Cardiac septum (tissue), 1 donor: ENCODE results near the gene CRHR1. TPM values are rescaled to one million over a fixed set of nuclear protein-coding genes. Genes with fewer than 3 reads are reported as not detected.
A peak's percentile ranks its signal among the peaks of the same experiment; 100 is the strongest.
"Not testable (repeated sequence)": the region's sequence is repeated elsewhere in the genome, so short reads cannot be mapped to it uniquely, and the experiment has no call there.

Experiments
- DNase-seq: peaks from one replicate; pipeline ENCODE4 v3.0.0-alpha.2; 2020; ENCODE audit warnings: low spot score
- intact Hi-C: fragments of 100-400 bp; cut with DNase I; formaldehyde crosslinking; loops from one replicate; pipeline ENCODE4 v1.14.0; 2022
- long read RNA-seq: library from polyadenylated mRNA; unstranded; transcript quantifications from one replicate; pipeline ENCODE4 v2.0.0, GENCODE V29; 2021
- total RNA-seq: library from RNA; stranded (reverse); fragmentation: NEBNext Ultra II Directional; extraction: Animal tissue kit (Norgen Biotek cat#: 25700); gene quantifications from one replicate; pipeline ENCODE4 v1.2.1, GENCODE V29; 2021
- donor health status: DM: no; HTN: no; CAD: no.

The CRHR1 gene
- total RNA-seq, result not detected
- long read RNA-seq, result 0 reads

DNA sequence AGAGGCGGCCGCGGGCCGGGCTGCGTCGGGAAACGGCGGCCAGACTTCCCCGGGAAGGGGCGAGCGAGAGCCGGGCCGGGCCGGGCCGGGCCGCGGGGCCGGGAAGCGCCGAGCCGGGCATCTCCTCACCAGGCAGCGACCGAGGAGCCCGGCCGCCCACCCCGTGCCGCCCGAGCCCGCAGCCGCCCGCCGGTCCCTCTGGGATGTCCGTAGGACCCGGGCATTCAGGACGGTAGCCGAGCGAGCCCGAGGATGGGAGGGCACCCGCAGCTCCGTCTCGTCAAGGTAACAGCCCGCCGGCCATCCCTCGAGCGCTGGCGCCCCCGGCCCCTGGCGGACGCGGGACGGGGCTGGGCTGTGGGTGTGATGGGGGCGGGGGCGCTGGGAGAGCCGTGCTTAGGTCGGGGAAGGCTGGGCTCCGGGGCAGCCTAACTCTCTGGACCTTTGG is at the start of gene CRHR1:
CRHR1 (plus strand) TSS at position 28 of the 448 bp plus-strand sequence; CDS start at position 253, 225 bp downstream.
- no peak for DNase-seq
- intact Hi-C loops, result no loop called here

DNA sequence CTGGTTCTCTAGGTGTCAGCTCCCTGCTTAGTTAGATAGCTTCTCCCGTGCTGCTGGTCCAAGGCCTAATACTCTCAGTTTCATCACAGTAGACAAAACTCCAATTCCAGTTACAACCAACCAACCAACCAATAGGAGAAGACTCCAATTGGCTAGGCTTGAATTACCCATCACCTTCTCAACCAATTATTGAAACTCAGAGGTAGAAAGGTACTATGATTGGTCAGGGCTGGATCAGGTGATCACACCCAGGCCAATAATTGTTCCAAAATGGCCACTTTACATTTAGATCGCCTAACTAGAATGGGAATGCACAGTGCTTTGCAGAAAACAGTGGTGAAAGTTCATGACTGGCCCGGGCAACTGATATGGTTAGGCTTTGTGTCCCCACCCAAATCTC is 49.5 kb upstream of the CRHR1 start:
- DNase-seq, result no peak
- intact Hi-C loops, result no loop called here

DNA sequence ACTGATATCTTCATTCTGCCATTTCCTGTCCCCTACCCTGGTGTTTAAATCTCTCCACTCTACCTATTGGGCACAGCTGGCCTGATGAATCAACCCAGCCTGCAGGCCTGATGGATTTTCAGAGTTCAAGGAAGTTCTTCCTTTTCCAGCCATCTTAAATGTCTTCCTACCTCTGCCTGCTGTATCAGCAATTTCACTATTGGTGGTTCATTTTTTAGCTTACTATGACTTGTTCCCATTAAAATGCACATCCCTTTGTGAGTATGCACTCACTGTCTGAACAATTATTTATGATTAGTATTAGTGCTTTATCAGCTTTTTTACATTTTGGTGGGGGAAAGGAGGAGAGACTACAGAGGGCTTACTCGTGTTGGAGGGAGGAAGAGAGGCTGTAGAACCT is 48.6 kb upstream of the CRHR1 start:
- intact Hi-C loops, result no loop called here
- DNase-seq, result no peak

GRCh38 chr17:45739786-45740185 is 44.3 kb upstream of the CRHR1 start:
- no peak for DNase-seq
- intact Hi-C loops, result no loop called here

GRCh38 chr17:45740553-45741330 is 43.4 kb upstream of the CRHR1 start:
- intact Hi-C loops, result no loop called here
- no peak for DNase-seq

DNA sequence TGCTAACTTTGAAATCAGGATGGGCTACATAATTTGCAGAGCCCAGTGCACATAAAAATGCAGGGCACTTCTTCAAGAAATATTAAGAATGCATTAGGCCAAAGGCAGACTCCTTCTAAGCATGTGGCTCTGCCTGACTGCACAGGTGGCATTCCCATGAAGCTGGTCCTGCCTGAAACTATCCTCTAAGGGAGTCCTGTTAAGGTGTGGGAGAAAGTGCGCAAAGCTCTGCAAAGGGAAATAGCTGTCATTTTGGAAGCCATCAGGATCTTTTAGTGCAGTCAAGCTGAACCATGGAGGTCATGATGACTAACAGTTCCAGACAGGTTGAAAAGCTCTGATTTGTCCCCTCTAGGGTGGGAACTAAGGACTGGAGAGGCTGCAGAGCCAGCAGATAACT is 41.9 kb upstream of the CRHR1 start:
- intact Hi-C loops, result no loop called here
- DNase-seq, result no peak

- DNase-seq, result no peak
- intact Hi-C loops, result no loop called here
Observed at GRCh38 chr17:45743626-45744326, 40.3 kb upstream of the CRHR1 start.

DNA sequence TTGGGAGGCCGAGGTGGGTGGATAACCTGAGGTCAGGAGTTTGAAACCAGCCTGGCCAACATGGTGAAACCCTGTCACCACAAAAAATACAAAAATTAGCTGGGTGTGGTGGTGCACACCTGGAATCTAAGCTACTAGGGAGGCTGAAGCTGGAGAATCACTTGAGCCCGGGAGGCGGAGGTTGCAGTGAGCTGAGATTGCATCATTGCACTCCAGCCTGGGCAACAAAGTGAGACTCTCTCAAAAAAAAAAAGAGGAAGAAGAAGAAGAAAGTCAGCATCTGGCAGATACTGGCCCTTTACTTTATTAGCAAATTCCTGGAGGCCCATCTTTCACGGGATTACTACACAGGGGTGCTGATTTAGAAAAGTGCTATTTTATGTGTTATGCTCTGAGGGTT is 39.3 kb upstream of the CRHR1 start:
- DNase-seq, intact Hi-C loops: not testable (repeated sequence)

GRCh38 chr17:45745601-45746494 is 38.3 kb upstream of the CRHR1 start:
- DNase-seq, result peak; percentile 58
- intact Hi-C loops, result no loop called here

DNA sequence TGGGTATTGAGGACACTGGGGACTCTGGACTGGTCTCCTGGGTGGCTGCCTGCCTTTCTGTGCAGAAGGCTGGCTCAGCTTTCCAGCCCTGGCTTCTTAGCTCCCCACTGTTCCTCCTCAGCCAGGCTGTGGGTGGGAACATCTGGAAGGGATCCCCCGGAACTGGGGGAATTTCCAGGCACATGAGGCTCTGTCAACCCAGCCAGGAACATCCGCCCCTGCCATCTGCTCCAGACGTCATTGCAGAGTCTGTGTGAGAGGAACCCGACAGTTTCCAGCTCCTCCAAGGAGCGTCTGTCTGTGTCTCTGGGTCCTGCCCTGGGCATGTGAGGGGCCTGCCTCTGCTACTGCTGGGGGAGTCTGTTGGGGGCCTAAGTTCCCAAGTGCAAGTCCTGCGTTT is 36.2 kb upstream of the CRHR1 start:
- intact Hi-C loops, result no loop called here
- peak; percentile 39 for DNase-seq

- DNase-seq, result no peak
- intact Hi-C loops, result no loop called here
Observed at GRCh38 chr17:45748731-45749310, 35.3 kb upstream of the CRHR1 start.

GRCh38 chr17:45749831-45750335 is 34.2 kb upstream of the CRHR1 start:
- intact Hi-C loops, result no loop called here
- DNase-seq, result peak; percentile 68

- intact Hi-C loops, result no loop called here
- DNase-seq, result peak; percentile 50
Observed at GRCh38 chr17:45750779-45751440, 33.2 kb upstream of the CRHR1 start.

GRCh38 chr17:45751466-45751865 is 32.7 kb upstream of the CRHR1 start:
- intact Hi-C loops, result no loop called here

DNA sequence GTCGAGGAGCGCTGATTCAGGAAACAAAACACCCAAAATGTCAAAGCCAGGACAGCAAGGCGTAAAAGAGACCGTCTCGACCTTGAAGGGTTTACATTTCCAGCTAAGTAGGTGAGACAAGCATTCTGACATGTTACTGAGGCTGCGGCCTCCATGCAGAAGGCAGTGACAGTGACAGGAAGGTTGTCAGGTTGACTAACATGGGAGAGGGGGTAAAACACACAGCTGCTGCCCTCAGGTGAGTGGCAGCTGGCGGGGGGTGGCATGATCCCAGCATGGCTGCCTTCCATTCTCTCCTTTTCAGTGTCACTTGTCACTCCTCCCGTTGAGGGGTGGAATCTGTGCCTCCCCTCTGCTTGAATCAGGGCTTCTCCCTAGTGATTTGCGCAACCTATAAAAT is 31.9 kb upstream of the CRHR1 start:
- intact Hi-C loops, result no loop called here
- peak; percentile 33 for DNase-seq

More at GRCh38 chr17:45751466-45751865, 32.7 kb upstream of the CRHR1 start:
- peak; percentile 56 for DNase-seq

- intact Hi-C loops, result no loop called here
- DNase-seq, result peak; percentile 71
Observed at GRCh38 chr17:45753645-45754225, 30.4 kb upstream of the CRHR1 start.

DNA sequence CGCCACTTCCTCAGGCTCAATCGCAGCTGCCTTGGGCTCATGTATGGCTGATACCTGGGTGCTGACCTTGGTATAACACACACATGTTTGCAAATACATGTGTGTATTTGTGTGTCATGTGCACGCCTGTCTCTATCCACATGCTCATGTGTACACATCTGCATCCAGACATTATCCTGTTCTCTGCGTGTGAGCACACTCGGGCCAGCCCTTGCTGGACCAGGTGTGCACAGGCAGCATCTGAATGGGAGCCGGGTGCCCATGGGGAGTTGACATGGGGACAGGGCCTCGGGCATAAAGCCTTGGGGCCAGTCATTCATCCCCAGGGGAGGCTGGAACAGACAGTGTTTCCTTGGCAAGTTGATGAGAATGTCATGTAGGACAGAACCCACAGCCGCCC is 29.1 kb upstream of the CRHR1 start:
- intact Hi-C loops, result no loop called here
- peak; percentile 24 for DNase-seq

DNA sequence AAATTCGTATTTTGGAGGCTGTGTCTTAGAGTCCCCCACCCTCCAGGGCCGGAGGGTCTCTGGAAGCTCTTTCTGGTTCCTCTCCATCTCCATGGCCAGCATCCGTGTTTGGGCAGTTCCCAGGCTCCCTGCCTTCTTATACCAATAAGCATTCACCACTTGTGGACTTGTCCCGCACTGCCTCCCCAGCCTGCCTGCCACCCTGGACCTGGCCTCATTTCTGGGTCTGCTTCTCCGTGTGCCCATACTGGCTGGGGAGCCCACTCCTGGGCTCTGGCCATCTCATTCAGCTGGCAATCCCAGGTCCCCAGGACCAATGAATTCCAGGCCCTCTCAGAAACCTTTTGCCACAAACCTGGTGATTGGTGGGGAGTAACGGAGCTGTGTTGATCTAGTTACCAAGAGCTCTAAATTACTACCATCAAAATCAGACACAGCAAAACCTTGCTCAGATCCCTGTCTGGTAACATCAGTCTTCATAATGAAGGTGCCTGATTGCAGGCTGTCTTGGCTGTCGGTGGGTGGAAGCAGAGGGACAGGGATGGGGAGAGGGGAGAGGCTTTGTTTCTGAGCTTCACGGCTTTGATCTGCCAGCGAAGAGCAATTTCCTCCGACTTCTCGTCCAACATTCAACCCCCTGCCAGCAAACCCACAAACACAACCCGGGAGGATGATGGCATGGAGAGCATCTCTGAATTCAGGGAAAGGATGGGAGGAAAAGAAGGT is 27.7 kb upstream of the CRHR1 start:
- intact Hi-C loops, result no loop called here
- peak; percentile 7 for DNase-seq
